SK-N-SH treated with all-trans-retinoic acid at 6 μM for 48 hours (cell line): ENCODE data around the gene POLR2E.
A peak's percentile ranks its signal among the peaks of the same experiment; 100 is the strongest.

Experiments
- ATAC-seq: fragments of 200-7000 bp; cut with Tn5 transposase; 3 replicates; pipeline ENCODE4 v1.9.1; 2020; ENCODE audit warnings: mild to moderate bottlenecking, moderate library complexity
- ARNTL ChIP-seq: fragments of 450-650 bp; formaldehyde crosslinking; IDR thresholded peaks from 2 replicates; pipeline ENCODE4 v1.5.0; 2020; ENCODE audit warnings: low read depth, mild to moderate bottlenecking, moderate library complexity, borderline replicate concordance
- BACH2 ChIP-seq: fragments of 250-450 bp; sonication (Bioruptor Pico); IDR thresholded peaks from 2 replicates; pipeline ENCODE4 v1.9.0; 2021; ENCODE audit warnings: mild to moderate bottlenecking, borderline replicate concordance
- CREB5 ChIP-seq: fragments of 250-450 bp; sonication (Bioruptor Pico); IDR thresholded peaks from 2 replicates; pipeline ENCODE4 v1.5.1; 2020; ENCODE audit warnings: low read depth, mild to moderate bottlenecking, moderate library complexity
- CSDC2 ChIP-seq: fragments of 250-450 bp; sonication (Bioruptor Pico); IDR thresholded peaks from 2 replicates; pipeline ENCODE4 v1.5.0; 2020; ENCODE audit warnings: mild to moderate bottlenecking, moderate library complexity
- CSRNP3 ChIP-seq: fragments of 250-450 bp; sonication (Bioruptor Pico); IDR thresholded peaks from 2 replicates; pipeline ENCODE4 v1.5.1; 2021; ENCODE audit warnings: mild to moderate bottlenecking, moderate library complexity
- ESRRG ChIP-seq: fragments of 250-450 bp; sonication (Bioruptor Pico); IDR thresholded peaks from 2 replicates; pipeline ENCODE4 v1.6.1; 2021; ENCODE audit warnings: mild to moderate bottlenecking
- ISL1 ChIP-seq: fragments of 250-450 bp; sonication (Bioruptor Pico); IDR thresholded peaks from 2 replicates; pipeline ENCODE4 v2.1.2; 2022; ENCODE audit warnings: mild to moderate bottlenecking, moderate library complexity
- OSR1 ChIP-seq: fragments of 250-450 bp; sonication (Bioruptor Pico); IDR thresholded peaks from 2 replicates; pipeline ENCODE4 v1.8.0; 2022; ENCODE audit warnings: moderate library complexity, mild to moderate bottlenecking, inconsistent platforms
- PATZ1 ChIP-seq: fragments of 250-450 bp; sonication (Bioruptor Pico); IDR thresholded peaks from 2 replicates; pipeline ENCODE4 v1.8.0; 2020; ENCODE audit warnings: mild to moderate bottlenecking, moderate library complexity, borderline replicate concordance
- PPARA ChIP-seq: fragments of 250-450 bp; sonication (Bioruptor Pico); IDR thresholded peaks from 2 replicates; pipeline ENCODE4 v1.5.0; 2020; ENCODE audit warnings: mild to moderate bottlenecking, borderline replicate concordance
- RARB ChIP-seq: fragments of 250-450 bp; sonication (Bioruptor Pico); IDR thresholded peaks from 2 replicates; pipeline ENCODE4 v1.8.0; 2021; ENCODE audit warnings: mild to moderate bottlenecking, moderate library complexity
- SNAI2 ChIP-seq: fragments of 250-450 bp; sonication (Bioruptor Pico); IDR thresholded peaks from 2 replicates; pipeline ENCODE4 v1.5.0; 2020; ENCODE audit warnings: mild to moderate bottlenecking, moderate library complexity
- TCF4 ChIP-seq: fragments of 250-450 bp; sonication (Bioruptor Pico); IDR thresholded peaks from 2 replicates; pipeline ENCODE4 v1.8.0; 2021; ENCODE audit warnings: mild to moderate bottlenecking, moderate library complexity, borderline replicate concordance
- TOX ChIP-seq: fragments of 250-450 bp; sonication (Bioruptor Pico); IDR thresholded peaks from 2 replicates; pipeline ENCODE4 v1.8.0; 2021; ENCODE audit warnings: mild to moderate bottlenecking, moderate library complexity, borderline replicate concordance
- TSHZ2 ChIP-seq: fragments of 250-450 bp; sonication (Bioruptor Pico); IDR thresholded peaks from 2 replicates; pipeline ENCODE4 v1.5.0; 2020; ENCODE audit warnings: mild to moderate bottlenecking, moderate library complexity
- ZC3H10 ChIP-seq: fragments of 250-450 bp; sonication (Bioruptor Pico); IDR thresholded peaks from 2 replicates; pipeline ENCODE4 v1.5.1; 2021; ENCODE audit warnings: mild to moderate bottlenecking, moderate library complexity
- ZFP3 ChIP-seq: fragments of 250-450 bp; sonication (Bioruptor Pico); IDR thresholded peaks from 2 replicates; pipeline ENCODE4 v1.5.0; 2020; ENCODE audit warnings: mild to moderate bottlenecking, moderate library complexity
- ZFP30 ChIP-seq: fragments of 450-650 bp; formaldehyde crosslinking; IDR thresholded peaks from 2 replicates; pipeline ENCODE4 v1.5.0; 2022; ENCODE audit warnings: mild to moderate bottlenecking, moderate library complexity
- ZNF70 ChIP-seq: fragments of 450-650 bp; formaldehyde crosslinking; IDR thresholded peaks from 2 replicates; pipeline ENCODE4 v1.5.0; 2020; ENCODE audit warnings: mild to moderate bottlenecking, moderate library complexity
- ZNF8 ChIP-seq: fragments of 450-650 bp; formaldehyde crosslinking; IDR thresholded peaks from 2 replicates; pipeline ENCODE4 v1.5.0; 2020; ENCODE audit warnings: mild to moderate bottlenecking, moderate library complexity

The POLR2E gene

GRCh38 chr19:1094978-1095701 lies at the start of gene POLR2E:
Gene POLR2E, minus strand, starts transcription at chr19:1095375. Its CDS starts 60 bp downstream, at chr19:1095315.
- peak; percentile 99 for ATAC-seq
- TF ChIP-seq ISL1 (no peak), BACH2 (CRISPR knock-in tag) (no peak), TSHZ2 (CRISPR knock-in tag) (no peak), ARNTL (CRISPR knock-in tag) (no peak)

GRCh38 chr19:1144741-1145140 lies 49.6 kb upstream of the POLR2E start:
- TF ChIP-seq ZNF70 (CRISPR knock-in tag) = no peak
- ATAC-seq = no peak

GRCh38 chr19:1143828-1144399 lies 48.7 kb upstream of the POLR2E start:
- TF ChIP-seq PATZ1 (CRISPR knock-in tag) (no peak), ESRRG (CRISPR knock-in tag) (no peak), CREB5 (no peak), ZFP3 (no peak), ZFP30 (CRISPR knock-in tag) (no peak), TCF4 (no peak), ZC3H10 (CRISPR knock-in tag) (no peak), SNAI2 (no peak), BACH2 (CRISPR knock-in tag) (no peak), TOX (CRISPR knock-in tag) (no peak), OSR1 (CRISPR knock-in tag) (no peak), RARB (no peak), ZNF70 (CRISPR knock-in tag) (no peak), ZNF8 (CRISPR knock-in tag) (no peak), PPARA (CRISPR knock-in tag) (no peak), ISL1 (no peak), CSRNP3 (CRISPR knock-in tag) (no peak), CSDC2 (CRISPR knock-in tag) (no peak)
- ATAC-seq = no peak

- no peak for TF ChIP-seq ZC3H10 (CRISPR knock-in tag)
- TF ChIP-seq PATZ1 (CRISPR knock-in tag) = no peak
- TF ChIP-seq RARB = no peak
- no peak for TF ChIP-seq ARNTL (CRISPR knock-in tag)
- TF ChIP-seq ZFP30 (CRISPR knock-in tag) = no peak
- TF ChIP-seq ZFP3 = no peak
- ATAC-seq = no peak; the same call in 2 of the 3 replicates
Measured at GRCh38 chr19:1141944-1142343, 46.8 kb upstream of the POLR2E start.
